ENCODE data around the gene SYT3.
A peak's percentile ranks its signal among the peaks of the same experiment; 100 is the strongest.

Gene SYT3

DNA sequence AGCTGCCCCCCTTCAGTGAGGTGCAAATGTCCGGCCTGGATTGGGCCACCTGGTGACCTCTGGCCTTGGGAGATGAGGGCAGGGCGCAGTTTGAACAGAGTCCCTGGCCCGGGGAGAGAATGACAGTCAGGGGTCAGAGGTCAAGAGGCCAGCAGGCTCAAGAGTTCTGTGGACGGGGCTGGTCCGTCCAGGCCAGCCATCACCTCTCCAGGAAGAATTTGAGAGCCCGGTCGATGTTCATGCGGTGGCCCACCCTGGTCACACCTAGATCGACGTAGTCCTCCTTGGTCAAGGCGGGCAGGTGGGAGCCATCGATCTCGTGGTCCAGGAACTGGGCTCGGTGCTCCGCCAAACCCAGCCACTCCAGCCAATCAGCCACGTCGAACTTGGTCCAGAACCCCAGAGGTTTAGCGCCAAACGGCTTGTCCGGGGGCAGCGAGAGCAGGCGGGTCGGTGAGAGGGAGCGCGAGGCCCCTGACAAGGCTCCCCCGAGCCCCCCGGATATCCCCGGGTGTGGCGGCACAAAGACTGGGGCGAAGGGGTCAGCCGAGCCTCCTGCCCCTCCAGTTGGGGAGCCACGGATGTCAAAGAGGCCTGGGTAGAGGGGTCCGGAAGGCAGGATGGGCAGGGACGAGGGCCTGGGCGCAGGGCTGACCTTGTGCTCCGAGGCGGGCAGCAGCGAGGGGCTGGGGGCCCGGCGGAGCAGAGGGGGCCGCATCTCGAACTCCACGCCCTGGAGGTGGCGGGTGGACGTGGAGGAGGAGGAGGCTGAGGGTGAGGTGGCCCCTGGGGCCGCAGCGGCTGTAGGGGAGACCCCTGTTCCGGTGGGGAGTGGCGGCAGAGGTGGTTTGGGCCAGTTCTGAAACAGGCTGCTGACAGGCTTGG, 22.3 kb upstream of the SYT3 start:
- DNase-seq: no peak

DNA sequence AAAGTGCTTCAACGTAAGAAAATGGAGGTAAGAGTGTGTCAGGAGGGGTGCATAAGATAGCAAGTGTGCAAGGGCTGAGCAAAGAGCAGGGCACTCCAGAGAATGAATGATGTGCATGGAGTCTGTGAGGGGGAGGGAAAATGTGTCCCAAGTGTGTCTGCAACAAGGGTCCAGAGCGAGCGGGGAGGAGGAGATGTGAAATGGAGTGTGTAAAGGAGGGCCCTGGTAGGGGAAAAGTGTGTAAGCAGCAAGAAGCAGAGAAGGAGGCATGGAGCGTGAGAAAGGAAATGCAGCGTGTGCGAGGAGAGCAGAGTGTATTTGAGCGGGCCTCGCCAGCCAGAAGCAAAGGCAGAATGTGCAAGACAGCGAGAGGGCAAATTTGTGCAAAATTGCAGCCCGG, 21.3 kb upstream of the SYT3 start:
- no peak for DNase-seq

DNA sequence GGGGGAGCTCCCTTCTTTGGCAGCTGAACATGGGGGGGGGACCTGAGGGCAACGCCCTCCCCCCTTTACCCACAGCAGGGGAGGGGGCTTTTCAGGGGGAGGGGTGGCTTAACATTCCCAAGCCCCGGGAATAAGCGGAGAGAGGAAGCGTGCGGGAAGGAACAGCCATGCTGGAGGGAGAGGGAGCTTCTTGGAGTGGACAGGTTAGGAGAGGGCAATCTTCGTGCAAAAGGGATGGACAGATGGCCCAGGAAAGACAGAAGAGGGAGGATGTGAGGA, 20.3 kb upstream of the SYT3 start:
- DNase-seq: no peak

DNA sequence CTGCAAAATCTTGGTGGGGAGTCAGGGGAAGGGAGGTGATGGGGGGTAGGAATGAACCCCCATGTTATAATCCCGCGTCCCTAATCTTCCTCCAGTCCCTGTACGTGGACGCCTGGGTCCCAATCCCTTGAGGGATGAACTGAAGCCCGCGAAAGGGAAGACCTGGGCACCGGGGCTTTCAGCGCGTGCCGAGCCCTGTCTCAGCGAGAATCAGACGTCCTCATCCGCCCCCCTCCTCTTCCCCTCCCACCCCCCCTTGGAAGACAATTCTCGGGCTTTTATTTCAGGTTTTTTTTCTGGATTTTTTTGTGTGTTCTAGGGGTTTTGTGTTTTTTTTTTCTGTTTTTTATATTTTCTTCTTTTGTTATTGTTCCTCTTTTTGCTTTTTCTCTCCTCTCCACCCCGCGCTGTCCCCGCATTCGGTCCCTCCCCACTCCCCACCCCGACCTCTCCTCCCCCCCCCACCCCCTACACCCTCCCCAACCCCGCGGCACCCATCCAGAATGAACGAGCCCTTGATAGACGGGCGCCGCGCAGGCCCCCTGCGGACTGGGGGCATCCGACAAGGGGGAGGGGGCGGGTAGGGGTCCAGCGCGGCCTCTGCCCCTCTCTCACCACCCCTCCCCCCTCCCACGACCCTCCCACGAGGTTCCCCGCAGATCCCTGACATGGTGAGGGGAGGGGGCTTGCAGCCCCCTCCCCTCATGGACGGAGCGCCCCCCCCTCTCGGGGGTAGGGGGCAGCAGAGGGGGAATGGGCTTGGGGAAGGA, 19.8 kb upstream of the SYT3 start:
- DNase-seq: no peak

DNA sequence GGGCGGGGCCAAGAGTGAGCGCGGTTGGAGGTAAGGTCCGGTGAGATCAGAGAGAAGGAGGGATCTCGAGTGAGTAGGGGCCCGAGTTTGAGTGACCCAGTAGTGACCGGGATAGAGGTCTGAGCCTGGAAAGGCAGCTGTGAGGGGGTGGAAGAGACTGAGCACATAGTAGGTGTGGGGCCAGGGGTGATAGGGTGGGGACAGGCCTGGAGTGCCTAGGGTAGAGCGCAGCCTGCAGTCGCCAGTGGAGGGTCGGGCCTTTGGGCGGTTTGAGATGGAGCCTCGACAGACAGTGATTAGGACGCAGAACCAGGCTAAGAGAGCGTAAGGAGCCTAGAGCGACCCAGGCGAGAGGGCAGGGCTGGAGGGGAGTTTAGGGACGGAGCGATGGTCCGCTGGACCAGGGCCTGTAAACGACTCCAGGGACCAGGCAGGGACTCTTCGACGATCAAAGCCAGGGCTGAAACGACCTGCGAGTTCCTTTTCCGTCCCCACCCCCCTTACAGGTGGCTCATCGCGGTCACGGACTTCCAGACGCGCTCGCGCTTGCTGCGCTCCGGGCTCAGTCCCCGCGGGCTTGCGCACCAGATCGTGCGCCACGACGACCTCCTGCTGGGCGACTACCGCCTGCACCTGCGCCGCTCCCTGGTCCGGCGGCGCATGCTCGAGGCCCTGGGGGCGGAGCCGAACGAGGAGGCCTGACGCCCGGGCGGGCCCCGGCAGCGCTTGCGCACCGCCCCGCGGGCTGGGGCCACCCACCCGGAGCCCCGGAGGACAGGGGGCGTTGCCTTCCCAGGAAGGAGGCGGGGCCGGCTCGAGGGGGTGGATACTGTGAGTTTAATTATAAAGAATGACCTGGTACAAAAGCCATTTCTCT, 19.0 kb upstream of the SYT3 start:
- no peak for DNase-seq

DNA sequence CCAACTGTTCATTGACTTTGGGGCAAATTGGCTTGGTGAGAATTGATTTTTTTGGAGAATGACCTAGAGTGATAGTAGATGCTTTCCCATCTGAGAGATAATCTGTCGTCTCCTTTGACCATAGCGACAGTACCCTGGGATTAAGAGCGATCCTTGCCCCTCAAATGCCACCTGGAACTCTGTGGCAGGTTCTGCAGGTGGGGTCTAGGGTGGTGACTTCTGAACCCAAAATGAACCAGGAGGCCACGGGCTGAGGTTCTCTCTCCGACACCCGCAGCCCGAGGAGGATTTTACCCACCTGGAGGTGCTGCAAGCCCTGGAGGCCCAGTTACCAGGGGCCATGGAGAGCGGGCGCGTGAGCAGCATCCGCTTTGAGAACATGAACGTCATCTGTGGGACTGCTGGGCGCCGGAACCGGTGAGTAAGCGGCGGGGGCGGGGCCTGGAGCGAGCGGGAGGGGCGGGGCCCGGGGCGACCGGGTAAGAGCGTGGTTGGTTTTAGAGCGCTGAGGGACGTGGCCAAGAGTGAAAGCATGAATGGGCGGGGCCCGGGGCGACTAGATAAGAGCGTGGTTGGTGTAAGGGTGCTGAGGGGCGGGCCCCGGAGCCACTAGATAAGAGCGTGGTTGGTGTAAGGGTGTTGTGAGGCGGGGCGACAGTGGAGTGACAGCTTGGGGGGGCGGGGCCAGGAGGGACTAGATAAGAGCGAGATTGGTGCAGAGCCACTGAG, 18.2 kb upstream of the SYT3 start:
- DNase-seq: peak; percentile 51

DNA sequence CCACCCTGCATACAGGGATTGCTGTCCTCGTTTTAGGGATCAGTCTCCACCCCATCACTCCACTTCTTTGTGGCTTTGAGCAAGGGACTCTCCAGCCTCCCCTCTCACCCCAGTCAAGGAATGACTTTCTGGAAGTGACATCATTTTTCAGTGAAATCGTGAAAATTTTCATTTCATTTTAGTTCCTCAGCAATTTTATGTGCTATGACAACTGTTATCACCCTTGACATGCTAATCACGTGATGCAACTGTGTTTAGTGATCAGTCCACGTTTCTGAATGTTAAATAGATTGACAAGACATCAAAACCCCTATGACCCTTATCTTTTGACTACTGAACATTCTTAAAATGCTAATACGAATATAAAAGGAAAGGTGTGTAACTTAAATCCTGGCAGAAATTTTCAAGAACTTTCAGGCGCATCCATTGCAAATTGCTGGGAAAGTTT, 17.6 kb upstream of the SYT3 start:
- no peak for DNase-seq

DNA sequence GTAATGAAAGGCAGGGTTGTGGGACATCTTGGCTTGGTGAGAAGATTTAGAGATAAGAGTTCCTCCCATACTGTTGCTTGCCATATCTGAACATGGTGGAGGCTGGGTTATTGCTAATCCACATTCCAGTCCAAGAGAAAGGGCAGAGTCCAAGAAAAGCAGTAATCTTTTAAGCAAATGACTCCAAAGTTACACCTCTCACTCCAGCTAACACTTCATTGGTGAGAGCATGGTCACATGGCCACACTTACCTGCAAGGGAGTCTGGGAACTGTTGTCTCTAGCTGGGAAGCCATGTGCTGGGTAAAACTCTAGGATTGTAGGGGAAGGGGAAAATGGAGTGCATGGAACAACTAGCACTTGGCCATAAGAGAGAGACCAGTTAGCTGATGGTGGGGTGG, 15.2 kb upstream of the SYT3 start:
- DNase-seq: no peak

DNA sequence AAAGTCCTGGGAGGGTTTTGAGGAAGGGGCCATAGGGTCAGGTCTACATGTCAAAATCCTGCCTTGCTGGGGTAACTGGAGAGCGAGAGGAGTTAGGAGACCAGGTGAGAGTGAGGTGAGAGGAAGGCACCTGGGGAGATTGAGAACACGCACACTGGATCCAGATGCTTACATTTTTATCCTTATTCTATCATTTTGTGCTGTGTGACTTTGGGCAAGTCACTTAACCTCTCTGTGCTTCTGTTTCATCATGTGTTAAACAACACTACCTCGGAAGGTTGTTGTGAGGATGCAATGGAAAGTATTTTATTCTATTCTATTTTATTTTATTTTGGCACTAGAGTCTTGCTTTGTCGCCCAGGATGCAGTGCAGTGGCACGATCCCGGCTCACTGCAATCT, 13.0 kb upstream of the SYT3 start:
- DNase-seq: no peak

DNA sequence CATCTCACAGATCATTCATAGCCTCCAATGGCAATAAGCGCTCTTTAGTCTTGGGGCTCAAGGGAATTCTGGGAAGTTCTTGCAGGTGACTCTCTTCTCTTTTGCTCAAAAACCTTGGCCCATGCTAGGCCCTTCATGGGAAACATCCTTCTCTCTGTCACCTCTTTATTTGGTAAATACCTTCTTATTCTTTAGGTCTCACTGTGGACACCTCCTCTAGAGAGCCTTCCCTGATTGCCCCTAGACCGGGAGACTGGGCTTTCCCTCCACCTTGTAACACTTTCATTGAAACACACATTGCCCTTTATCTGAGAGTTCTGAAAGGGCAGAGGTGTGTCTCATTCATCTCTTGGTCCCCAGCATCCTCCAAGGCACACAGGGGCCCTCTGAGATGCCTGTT, 11.5 kb upstream of the SYT3 start:
- DNase-seq: no peak

DNA sequence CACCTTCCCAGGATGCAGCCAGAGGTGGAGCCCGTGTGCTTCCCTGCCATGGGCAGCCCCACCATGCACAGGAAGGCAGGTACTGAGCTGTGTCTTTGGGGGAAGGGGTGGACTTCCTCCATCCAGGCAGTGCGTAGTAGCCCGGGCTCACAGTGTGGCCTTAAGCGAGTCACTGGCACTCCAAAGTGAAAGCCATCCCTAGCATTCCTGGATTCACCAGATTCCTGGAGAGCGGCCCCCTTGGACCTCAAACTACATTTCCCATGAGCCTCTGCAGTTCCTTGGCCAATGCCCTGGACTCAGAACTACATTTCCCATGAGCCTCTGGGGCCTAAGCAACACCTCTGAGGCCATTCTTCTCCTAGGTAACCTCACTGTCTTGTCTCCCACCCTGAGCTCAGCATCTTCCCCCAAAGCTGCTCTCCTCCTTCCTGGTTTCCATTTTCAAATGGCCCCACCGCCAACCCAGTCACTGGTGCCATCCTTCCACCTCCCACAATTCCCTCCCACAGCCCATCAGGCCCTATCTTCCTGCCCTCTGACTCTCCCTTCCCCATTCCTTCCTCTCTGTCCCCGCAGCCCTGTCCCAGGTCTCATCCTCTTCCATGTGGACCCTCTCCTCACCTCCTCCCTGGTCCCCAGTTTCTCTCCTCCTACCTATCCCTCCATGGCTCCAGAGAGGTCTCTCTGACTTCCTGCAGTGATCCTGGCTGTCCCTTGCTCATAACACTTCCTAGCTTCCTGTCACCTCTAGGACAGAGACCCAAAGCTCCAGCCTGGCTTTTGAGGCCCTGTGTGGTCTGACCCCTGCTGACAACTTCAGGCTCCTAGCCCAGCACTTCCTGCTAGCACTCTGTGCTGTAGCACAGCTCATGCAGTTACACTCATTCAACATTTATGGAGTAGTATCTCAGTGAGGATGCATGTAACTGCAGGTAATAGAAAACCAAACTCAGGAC, 10.0 kb upstream of the SYT3 start, which contains the start of gene C19orf81:
TSS of gene C19orf81 (plus strand) at position 13 of the 959 bp plus-strand sequence. CDS start at position 13, 0 bp downstream.
- DNase-seq: no peak

DNA sequence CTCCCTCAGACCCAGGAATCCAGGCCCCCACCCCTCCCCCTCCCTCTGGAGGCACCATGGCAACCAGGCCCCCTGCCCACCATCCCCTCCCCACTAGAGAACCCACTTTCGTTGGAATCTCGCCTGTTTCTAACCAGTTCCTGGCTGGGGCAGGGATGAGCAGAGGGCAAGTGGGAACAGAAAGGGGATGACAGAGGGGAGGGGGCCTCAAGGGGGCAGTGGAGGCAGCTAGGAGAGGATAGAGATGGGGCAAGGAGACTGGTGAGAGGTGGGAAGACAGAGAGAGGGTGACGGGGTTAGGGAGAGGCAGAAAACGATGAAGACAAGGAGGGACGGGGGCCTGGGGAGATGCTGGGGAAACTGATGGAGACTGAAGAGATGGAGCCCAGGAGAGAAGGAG, 9.0 kb upstream of the SYT3 start:
- DNase-seq: no peak

DNA sequence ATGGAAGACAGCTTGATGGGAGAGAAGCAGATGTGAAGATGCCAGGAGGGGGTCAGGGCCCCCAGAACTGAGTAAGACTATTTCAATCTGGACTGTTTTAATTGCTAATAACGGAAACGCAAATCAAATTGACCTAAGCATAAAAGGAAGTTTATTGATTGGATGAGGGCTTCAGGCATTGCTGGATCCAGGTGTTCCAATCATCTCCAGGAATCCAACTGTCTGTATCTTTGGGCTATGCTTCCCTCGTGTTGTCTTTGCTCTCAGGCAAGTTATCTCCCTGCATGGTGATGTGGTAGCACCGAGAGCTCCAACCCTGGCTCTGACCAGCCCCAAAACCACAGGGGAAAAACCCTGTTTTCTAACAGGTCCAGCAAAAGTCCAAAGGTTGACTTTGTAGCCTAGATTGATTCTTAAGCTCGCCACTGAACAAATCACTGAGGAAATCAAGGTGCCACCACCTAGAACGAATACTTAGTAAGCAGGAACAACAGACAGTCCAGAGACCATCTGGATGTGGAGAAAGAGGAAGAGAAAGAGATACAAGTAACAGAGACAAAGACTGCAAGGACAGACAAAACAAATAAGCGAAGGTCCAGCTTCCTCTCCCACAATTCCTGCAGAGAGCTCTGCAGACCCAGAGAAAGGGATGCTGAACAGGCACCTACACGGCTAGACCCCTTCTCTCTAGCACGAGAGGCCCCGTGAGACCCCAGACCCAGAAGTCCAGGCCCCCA, 8.4 kb upstream of the SYT3 start:
- no peak for DNase-seq

DNA sequence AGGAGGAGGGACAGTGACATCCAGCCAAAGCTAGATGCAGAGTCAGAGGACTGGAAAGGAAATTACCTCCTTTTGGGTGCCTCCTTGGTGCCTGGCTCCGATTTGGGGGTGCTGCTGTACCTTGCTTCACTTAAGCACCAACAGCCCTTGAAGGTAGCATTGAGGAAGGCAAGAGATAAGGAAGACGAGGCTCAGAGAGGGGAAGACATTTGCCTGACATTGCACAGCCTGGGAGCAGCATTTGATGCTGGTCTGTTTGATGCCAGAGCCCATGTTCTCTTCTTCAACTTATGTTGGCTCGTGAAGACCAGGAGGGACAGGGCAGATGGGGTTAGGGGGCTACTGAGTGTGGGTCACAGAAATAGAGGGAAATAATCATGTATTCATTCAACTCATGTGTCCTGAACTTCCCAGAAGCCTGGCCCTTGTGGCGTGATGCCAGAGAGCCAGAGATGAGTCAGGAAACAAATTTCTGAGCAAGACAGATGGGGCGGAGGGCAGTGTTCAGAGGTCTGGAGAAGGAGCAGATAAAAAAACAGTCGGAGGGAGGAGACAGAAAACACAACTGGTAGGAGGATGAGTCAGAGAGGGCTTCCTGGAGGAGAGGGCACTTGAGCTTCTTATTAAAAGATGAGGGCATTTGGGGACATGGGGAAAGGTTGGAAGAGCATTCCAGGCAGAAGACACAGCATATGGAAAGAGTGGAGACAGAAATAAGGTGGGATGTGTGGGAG, 6.6 kb upstream of the SYT3 start:
- no peak for DNase-seq

DNA sequence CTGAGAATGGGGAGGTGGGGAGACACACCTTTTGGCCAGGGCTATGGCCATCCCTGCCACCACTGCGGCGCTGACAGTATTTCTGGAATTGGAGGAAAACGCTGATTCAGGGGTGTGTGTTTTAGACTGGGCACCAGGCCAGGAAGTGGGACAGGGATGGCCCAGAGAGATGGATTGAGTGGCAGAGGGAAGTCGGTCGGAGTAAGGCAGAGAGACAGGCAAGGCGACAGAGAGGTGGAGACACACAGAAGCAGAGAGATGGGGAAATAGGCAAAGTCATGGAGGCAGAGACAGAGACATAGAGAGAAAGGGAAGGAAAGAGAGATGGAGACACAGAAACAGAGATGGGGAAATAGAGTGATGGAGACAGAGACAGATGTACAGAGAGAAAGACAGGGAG, 5.4 kb upstream of the SYT3 start:
- no peak for DNase-seq

DNA sequence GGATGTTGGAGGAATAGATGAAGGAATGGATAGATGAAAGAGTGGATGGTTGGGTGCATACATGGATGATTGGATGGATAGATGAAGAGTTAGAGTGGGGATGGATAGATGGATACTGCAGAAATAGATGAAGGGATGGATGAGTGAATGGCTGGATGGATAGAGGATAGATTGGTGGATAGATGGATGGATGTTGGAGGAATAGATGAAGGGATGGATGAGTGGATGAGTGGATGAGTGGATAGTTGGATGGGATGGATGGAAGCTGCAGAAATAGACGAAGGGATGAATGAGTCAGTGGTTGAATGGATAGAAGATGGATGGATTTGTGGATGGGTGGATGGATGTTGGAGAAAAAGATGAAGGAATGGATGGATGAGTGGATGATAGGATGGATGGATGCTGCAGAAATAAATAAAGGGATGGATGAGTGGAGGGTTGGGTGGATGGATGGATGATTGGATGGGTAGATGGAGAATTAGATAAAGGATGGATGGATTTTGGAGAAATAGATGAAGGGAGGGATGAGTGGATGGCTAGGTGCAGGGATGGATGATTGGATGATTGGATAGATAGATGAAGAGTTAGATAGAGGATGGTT, 4.7 kb upstream of the SYT3 start:
- no peak for DNase-seq

DNA sequence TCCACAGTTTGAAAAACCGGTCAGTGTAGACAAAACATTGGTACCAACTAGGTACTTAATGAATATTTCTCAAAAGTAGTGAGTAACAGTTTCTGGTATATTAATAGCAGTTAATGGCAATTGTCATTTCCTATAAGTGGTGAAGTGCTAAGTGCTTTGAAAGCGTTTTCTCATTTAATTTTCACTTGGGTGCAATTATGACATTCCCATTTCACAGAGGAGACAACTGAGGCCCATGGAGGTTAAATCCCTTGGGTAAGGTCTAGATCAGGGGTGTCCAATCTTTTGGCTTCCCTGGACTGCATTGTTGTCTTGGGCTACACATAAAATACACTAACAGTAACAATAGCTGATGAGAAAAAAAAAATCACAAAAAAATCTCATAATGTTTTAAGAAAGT, 687 bp upstream of the SYT3 start:
- no peak for DNase-seq

DNA sequence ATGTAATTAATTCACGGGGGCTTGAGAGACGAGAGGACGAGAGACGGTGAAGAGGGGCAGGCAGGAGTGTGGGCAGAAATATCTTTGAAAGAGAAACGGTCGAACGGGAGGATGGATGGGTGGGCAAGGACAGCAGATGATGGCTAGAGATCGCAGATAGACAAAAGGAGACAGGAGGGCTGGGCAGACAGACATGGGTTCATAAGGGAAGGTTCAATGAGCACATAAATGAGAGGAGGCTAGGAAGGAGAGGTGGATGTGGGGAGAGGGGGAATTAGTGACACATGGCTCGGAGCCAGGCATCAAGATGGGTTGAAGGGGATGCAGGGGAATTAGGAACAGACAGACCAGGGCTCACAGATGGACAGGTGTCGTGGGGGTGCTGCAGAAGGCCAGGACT, 1.1 kb downstream of the SYT3 start:
- DNase-seq: no peak

DNA sequence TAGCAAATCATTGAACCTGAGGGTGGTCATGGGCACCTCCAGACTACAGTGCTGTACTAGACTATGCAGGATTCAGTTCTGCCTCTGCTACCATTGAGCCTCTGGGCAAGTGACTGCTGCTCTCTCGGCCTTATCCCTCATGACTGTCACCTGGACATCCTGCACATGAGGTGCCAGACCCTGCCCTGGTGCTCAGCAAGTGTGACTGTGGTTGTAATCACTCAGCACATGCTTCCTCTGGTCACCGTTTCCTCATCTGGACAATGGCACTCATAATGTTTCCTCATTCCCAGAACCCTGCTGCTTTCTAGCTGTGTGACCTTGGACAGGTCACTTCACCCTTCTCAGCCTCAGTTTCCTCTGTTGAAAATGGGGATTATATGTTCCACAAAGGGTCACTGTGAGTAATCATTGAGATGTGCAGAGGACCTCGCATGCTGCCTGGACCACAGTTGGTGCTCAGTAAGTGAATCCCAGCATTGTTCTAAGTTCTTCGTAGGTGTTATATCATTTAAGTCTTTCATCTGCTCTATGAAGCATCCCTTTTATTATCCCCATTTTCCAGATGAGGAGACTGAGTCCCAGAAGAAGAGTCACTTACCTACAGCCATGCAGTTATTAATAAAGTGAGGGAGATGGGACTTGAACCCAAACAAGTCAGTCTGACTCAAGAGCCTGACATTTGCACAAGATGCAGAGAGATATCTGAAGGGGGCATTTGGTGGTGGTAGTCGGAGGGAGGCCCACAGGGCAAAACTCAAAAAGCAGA, 3.2 kb downstream of the SYT3 start:
- no peak for DNase-seq

Measured in central memory CD4-positive, alpha-beta T cell (primary cell).